Measurements from ENCODE around the gene NDUFAF4. TPM values are rescaled to one million over a fixed set of nuclear protein-coding genes. Genes with fewer than 3 reads are reported as not detected.

NDUFAF4 gene
- total and polyA plus RNA-seq, 8 donors, result 8.2 to 17.0 (median 12.0) TPM

DNA sequence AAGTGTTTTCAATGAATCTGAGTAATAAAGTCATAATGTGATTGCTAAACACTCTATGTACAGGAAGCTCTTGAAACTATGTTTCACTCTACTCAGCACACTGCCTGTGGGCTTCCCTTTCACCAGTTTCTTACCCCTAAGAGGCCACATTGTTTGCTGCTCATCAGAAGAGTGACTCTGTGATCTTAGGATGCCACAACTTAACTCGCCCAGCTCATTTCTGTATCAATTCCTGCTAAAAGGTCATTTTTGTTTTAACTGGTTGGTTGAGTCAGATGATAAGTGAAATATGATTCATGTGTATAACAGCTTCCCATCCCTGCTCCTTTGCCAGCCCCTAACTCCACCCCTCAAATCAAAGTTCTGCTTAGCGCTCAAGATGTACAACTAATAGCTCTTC lies 9.8 kb upstream of the NDUFAF4 start:
- Histone ChIP-seq H3K27ac (no peak overlapping the region), H3K9me3 (no peaks in the 10 kb centered on the region), H3K4me1 (no peaks in the 10 kb centered on the region), H3K27me3 (no peaks in the 10 kb centered on the region), H3K4me3 (no peak overlapping the region), H3K36me3 (no peaks in the 10 kb centered on the region)
- TF ChIP-seq, protein P1, sequence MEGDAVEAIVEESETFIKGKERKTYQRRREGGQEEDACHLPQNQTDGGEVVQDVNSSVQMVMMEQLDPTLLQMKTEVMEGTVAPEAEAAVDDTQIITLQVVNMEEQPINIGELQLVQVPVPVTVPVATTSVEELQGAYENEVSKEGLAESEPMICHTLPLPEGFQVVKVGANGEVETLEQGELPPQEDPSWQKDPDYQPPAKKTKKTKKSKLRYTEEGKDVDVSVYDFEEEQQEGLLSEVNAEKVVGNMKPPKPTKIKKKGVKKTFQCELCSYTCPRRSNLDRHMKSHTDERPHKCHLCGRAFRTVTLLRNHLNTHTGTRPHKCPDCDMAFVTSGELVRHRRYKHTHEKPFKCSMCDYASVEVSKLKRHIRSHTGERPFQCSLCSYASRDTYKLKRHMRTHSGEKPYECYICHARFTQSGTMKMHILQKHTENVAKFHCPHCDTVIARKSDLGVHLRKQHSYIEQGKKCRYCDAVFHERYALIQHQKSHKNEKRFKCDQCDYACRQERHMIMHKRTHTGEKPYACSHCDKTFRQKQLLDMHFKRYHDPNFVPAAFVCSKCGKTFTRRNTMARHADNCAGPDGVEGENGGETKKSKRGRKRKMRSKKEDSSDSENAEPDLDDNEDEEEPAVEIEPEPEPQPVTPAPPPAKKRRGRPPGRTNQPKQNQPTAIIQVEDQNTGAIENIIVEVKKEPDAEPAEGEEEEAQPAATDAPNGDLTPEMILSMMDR (IDR thresholded peaks at IDR 0.05), result no peak
- no peak for DNase-seq
- WGBS, 2 donors, result 76 to 83% methylated on average over 2 of the region's 2 CpGs
- no peak for FAIRE-seq
- intact Hi-C loops (cut with DNase I), result loop anchor here in 2 of 3 donors (10.0 kb wide), 2 partner anchors 137 to 147 kb away; no protein-coding TSS in a partner anchor
- ATAC-seq, result no peak

DNA sequence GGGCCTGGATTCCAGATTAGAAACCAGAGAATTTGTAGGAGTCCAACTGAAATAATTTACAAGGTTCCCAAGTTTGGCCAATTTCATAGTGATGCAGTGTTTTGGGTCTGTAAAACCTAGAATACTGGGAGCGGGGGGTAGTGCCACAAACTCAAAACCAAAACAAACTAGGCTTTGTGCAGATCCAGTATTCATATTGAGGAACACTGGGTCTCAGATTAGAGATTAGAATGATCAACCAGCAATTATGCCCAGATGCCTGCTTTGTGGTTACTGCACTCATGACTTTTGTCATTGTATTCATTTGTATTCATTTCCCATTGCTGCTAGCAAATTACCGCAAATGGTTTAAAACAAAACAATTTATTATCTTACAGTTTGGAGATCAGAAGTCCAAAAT lies 3.2 kb upstream of the NDUFAF4 start:
- no peak overlapping the region for H3K4me3 ChIP-seq
- FAIRE-seq (no peak), ATAC-seq (no peak), DNase-seq (no peak)
- no peaks in the 10 kb centered on the region for H3K27me3 ChIP-seq
- TF ChIP-seq, protein P1 (IDR thresholded peaks at IDR 0.05), result no peak
- H3K4me1 ChIP-seq, result peaks cover 6 to 10% (median 8%) of the 10 kb centered on the region in 3 donors
- 93% methylated on average over 2 of the region's 2 CpGs for WGBS, 2 donors
- H3K36me3 ChIP-seq, result no peaks in the 10 kb centered on the region
- intact Hi-C loops (cut with DNase I), result loop anchor here in 2 of 3 donors (10.0 kb wide), 2 partner anchors 144 to 154 kb away; no protein-coding TSS in a partner anchor
- no peak overlapping the region for H3K27ac ChIP-seq
- no peaks in the 10 kb centered on the region for H3K9me3 ChIP-seq

DNA sequence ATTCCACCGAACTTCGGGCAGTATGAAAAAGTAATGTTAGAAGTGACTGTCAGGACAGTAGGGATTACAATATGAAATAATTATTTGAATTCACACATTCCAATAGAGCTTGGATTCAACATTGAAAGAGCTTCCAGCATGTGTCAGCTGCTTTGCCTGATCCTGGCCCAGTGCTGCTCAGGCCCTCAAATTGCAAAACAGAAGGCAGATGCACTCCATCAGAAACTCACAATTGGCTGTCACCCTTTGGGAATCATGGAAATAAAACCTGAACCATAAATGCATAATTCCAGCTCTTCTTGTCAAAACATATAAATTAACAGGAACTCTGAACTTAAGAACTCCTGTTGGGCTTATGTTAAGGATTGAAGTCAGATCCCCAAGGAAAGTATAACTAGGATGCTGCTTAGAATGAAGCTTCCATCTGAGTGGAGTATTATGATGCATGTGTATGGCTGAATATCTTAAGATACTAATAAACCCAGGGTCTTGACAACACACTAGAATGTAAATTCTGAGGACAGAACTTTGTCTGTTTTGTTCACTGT lies 1.8 kb upstream of the NDUFAF4 start:
- FAIRE-seq (no peak), DNase-seq (no peak), ATAC-seq (no peak)
- Histone ChIP-seq H3K9me3 (no peaks in the 10 kb centered on the region), H3K27me3 (no peaks in the 10 kb centered on the region), H3K27ac (no peak overlapping the region), H3K4me3 (no peak overlapping the region), H3K4me1 (peaks cover 6 to 13% (median 8%) of the 10 kb centered on the region in 3 donors), H3K36me3 (peaks cover 0 to 5% (median 0%) of the 10 kb centered on the region in 3 donors)
- intact Hi-C loops (cut with DNase I), result no loop called here
- WGBS, 2 donors, result 96 to 97% methylated on average over 2 of the region's 2 CpGs
- TF ChIP-seq, protein P1 (IDR thresholded peaks at IDR 0.05), result no peak

DNA sequence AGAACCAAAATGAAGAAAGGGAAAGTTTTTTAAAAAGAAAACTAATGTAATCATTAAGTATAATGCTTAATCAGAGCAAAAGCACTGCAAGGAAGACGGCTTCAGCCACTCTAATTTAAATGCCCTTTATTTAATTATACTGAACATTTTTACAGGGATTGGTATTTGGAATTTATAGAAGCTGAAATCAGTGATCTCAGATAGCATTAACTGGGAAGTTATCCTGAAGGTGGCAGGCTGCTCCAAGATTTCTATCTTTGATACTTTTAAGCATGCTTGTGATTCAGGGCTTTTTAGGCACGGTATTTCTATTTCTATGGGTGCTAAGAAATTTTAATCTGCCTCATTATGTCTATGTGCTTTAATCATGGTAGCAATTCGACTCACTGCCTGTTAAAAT lies 1.3 kb upstream of the NDUFAF4 start:
- TF ChIP-seq, protein P1 (IDR thresholded peaks at IDR 0.05), result peak in 2 of 4 donors; percentile 10 to 26
- ATAC-seq (peak in 1 of 4 donors; percentile 27), FAIRE-seq (peak; percentile 29), DNase-seq (no peak)
- Histone ChIP-seq H3K27me3 (no peaks in the 10 kb centered on the region), H3K4me1 (peaks cover 6 to 13% (median 8%) of the 10 kb centered on the region in 3 donors), H3K9me3 (no peaks in the 10 kb centered on the region), H3K4me3 (peak overlapping the region in 1 of 4 donors; percentile 88), H3K36me3 (peaks cover 0 to 5% (median 4%) of the 10 kb centered on the region in 3 donors), H3K27ac (peak overlapping the region in 1 of 4 donors; percentile 85)
- intact Hi-C loops (cut with DNase I), result no loop called here
- 33 to 34% methylated on average over 3 of the region's 3 CpGs for WGBS, 2 donors

DNA sequence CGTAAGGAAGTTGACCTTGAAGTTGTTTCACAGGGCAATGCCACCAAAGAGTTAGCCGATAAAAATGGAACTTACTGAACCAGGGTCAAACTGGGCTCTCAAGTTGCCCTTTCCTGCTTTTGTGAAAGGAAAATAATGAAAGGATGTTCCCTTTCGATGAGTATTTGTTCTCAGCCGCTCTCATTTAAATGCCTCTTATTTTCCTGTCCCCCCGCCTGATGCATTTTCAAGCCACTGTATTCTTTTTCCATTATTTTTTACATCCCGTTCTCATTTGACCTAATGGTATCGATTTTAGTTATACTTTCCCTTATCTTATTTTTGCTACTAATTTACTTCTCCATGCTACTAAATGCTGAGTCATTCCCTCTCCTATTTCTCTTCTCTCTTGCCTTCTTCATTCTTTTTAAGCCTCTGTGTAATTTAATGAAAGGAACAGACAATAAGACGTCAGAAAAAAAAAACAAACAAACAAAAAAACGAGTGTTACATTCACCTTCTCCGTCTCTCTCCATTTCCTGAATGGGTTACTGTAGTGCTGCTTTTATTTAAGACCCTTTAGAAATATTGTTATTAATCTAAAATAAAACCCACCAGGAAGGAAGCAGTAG lies 655 bp upstream of the NDUFAF4 start:
- intact Hi-C loops (cut with DNase I), result no loop called here
- WGBS, 2 donors, result 2% methylated on average over 10 of the region's 10 CpGs
- FAIRE-seq, result no peak

More for the DNA sequence above, 655 bp upstream of the NDUFAF4 start:
- peak overlapping the region; percentile 69 to 92 (median 86) for H3K27ac ChIP-seq
- H3K4me1 ChIP-seq, result peaks cover 6 to 13% (median 8%) of the 10 kb centered on the region in 3 donors
- no peaks in the 10 kb centered on the region for H3K9me3 ChIP-seq
- H3K27me3 ChIP-seq, result no peaks in the 10 kb centered on the region
- peaks cover 0 to 6% (median 6%) of the 10 kb centered on the region in 3 donors for H3K36me3 ChIP-seq
- H3K4me3 ChIP-seq, result peak overlapping the region; percentile 58 to 88 (median 80)
- peak in 2 of 4 donors; percentile 9 to 14 for ATAC-seq
- TF ChIP-seq, protein P1 (IDR thresholded peaks at IDR 0.05), result no peak
- DNase-seq, result no peak

Data from pancreas (tissue), 10 donors.